ENCODE results near the gene PACS1.
"Not testable (repeated sequence)": the region's sequence is repeated elsewhere in the genome, so short reads cannot be mapped to it uniquely, and the experiment has no call there.

The PACS1 gene

GRCh38 chr11:66077927-66078326 lies 7.9 kb downstream of the PACS1 start:
- DNase-seq = no peak

DNA sequence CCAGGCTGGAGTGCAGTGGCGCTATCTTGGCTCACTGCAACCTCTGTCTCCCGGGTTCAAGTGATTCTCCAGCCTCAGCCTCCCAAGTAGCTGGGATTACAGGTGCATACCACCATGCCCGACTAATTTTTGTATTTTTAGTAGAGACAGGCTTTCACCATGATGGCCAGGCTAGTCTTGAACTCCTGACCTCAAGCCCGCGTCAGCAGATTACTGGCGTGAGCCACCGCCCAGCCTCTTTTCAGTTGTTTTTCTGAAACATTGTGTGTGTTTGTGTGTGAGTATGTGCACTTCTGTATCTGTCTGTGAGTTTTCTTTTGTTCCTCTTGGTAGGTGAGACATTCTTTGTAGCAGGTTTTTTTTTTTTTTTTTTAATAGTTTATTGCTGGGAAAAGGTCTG lies 8.9 kb downstream of the PACS1 start:
- not testable (repeated sequence) for DNase-seq

GRCh38 chr11:66080055-66080817 lies 10.2 kb downstream of the PACS1 start:
- DNase-seq = peak; percentile 62

GRCh38 chr11:66081505-66081904 lies 11.4 kb downstream of the PACS1 start:
- DNase-seq = no peak

- DNase-seq = no peak
Observed at GRCh38 chr11:66082946-66083698, 13.1 kb downstream of the PACS1 start.

DNA sequence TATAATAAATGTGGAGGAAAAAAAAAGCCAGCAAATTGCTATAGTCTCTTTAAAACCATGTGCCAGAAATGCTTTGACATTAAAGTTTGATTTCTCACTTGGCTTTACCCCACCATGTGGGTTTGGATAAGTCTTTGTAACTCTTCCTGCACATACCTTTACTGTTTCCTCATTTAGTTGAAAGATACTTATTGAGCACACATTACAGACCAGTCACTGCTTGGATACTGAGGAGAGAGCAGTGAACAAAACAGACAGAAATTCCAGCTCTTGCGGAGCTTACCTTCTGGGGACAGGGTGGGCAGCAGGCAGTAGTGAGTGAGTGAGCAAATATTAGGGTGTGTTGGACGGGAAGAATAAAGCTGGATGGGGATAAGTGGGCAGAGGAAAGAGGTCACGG lies 13.7 kb downstream of the PACS1 start:
- DNase-seq = no peak

DNA sequence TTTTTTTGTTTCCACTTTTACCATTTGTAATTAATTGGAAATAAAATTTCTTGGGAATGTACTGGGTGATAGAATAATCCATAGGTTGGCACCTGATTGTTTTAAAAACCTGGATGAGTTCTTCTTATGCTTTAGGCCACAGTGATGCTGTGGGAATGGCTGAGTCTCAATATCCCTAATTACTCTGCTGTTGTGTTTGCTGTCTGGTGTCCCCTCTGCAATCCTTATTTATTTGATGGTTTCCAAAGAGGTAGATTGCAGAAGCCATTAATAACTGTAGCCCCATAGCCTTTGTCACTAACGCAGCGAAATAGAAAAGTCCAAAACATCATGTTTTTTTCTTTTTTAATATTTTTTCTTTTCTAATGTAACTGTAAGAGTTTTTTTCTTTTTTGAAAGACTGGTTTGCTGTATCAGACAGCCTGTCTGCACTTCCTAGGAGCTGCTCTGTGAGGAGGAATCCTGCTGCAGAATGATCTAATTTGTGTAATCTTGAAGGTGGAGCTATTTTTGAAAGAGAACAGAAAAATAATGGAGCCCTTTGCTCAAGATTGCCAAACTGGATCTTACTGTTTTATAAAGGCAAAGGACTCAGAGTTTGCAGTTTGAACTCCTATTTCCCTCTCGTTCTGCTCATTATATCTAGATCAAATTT lies 14.9 kb downstream of the PACS1 start:
- no peak for DNase-seq

GRCh38 chr11:66087148-66087908 lies 17.3 kb downstream of the PACS1 start:
- DNase-seq = no peak

DNA sequence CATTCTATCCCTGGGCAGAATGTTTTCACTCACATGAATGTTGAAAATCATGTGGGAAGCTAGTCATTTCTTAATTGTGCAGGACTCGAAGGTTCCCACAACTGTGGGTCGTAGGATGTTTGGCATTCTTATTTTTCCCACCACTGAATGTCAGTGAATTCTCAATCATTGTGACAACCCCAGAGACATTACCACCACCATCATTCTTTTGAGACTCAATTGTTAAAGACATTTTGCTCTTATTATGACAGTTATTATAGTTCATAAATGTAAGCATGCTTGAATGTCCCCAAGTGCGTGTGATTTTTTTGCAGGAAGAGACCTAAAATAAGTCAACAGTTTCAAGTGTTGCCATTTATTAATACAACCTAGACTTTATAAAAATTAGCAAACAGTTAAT lies 19.0 kb downstream of the PACS1 start:
- no peak for DNase-seq

GRCh38 chr11:66090288-66090687 lies 20.2 kb downstream of the PACS1 start:
- no peak for DNase-seq

GRCh38 chr11:66092125-66092524 lies 22.1 kb downstream of the PACS1 start:
- not testable (repeated sequence) for DNase-seq

DNA sequence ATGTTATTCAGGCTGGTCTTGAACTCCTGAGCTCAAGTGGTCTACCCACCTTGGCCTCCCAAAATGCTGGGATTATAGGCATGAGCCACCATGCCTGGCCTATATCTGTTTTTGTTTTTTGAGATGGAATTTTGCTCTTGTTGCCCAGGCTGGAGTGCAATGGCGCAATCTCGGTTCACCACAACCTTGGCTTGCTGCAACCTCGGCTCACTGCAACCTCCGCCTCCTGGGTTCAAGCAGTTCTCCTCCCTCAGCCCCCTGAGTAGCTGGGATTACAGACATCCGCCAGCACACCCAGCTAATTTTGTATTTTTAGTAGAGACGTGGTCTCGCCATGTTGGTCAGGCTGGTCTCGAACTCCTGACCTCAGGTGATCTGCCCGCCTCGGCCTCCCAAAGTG lies 29.7 kb downstream of the PACS1 start:
- not testable (repeated sequence) for DNase-seq

GRCh38 chr11:66100272-66101065 lies 30.4 kb downstream of the PACS1 start:
- no peak for DNase-seq

DNA sequence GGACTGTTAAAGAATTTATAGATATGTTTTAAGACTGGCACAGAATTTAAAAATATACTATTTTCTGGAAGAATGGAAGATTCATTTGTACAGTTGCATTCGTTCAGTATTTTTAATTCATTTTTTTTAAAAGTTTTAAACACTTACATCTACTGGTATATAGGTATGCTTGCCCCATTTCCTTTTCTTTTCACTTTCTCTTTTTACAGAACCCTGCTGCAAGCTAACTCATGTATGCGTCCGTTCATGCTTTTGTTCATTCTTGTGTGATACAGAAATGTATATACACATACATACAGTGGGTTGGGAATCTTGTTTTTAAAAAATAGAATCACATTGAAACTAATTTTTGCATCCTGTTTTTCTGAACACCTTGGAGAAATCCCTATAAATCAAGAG lies 31.0 kb downstream of the PACS1 start:
- DNase-seq = no peak

DNA sequence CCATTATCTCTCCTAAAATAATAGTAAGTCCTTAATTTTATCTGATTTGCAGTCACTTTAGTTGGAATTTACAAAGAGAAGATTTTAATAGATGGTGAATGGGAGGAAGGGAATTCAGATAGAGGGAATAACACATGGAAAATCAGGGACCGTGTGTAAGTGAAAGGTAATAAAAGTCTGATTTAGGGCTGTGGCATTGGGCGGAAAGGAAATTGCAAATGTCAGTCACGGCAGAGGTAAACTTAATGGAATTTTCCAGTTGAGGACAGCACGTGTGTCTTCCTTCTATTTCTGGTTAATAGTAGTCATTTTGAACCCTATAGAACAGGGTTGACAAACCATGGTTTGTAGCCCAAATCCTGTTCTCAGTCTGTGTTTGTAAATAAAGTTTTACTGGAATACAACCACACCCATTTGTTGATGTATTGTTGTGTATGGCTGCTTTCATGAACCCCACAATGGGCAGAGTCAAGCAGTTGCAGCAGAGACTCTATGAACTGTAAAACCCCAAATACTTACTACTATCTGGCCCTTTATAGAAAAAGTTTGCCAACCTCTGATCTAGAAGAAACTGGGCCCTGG lies 34.1 kb downstream of the PACS1 start:
- DNase-seq = no peak

- DNase-seq = no peak
Observed at GRCh38 chr11:66106786-66107599, 36.9 kb downstream of the PACS1 start.

DNA sequence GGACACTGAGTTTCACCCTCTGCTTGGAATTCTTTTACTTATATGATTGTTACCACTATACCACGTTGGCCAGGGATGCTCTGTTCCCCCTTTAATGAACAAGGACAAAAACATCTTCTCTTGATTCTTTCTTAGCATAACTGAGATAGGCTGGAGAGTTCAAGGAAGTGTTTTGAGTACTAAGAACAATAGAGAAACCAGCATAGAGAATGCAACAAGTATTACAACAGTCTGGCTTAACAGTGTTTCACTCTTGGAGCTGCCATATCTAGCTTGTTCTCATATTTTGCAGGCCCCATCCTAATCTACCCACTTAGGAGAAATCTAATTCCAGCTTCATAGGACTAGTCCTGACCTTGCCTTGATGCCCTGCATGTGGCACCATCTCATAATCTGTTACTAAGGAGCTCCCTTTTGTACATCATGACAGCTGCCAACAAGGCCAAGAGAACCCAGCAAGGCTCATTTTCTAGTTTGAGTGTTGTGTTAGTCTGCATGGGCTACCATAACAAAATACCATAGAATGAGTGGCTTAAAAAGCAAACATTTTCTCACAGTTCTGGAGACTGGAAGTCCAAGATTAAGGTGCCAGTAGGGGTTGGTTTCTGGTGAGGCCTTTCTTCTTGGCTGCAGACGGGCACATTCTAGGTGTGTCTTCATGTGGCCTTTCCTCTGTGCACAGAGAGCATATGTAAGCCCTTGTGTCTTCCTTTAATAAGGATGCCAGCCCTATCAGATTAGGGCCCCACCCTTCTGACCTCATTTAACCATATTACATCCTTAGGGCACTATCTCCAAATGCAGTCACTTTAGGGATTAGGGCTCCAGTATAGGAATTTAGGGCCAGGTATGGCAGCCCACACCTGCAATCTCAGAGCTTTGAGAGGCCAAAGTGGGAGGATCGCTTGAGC lies 37.8 kb downstream of the PACS1 start:
- DNase-seq = no peak

- DNase-seq = no peak
Observed at GRCh38 chr11:66109294-66109693, 39.2 kb downstream of the PACS1 start.

DNA sequence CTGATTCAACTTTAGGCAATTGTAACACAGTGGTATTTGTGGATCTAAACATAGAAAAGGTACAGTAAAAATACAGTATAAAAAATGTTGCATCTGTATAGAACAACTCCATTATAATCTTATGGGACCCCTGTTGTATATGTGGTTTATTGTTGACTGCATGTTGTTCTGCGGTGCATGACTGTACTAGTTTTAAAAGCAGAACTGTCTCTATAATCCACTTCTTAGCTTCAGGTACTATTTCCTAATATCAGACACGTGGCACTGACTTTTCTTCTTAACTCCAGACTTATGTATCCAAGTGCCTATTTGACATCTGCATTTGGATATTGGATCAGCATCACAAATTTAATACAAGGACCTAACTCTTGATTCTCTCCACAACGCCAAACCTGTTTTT lies 41.1 kb downstream of the PACS1 start:
- DNase-seq = no peak

GRCh38 chr11:66112041-66112491 lies 42.0 kb downstream of the PACS1 start:
- DNase-seq = no peak
